Keratinocyte (primary cell): ENCODE data around the gene GMEB2. TPM values are rescaled to one million over a fixed set of nuclear protein-coding genes. Genes with fewer than 3 reads are reported as not detected.

ENCODE experiments used
- DNase-seq: peaks from one replicate; pipeline ENCODE4 v3.0.0-alpha.2; 2011; ENCODE audit warnings: low read depth, missing footprints, low spot score
- FAIRE-seq: peaks from 2 replicates; lab custom pipeline; 2011; peaks lifted over from hg19 to GRCh38; lab: Jason Lieb, UNC
- H2AFZ ChIP-seq: 2 replicates; pipeline ENCODE4 v1.6.0; 2012; ENCODE audit warnings: low read length, control low read depth, inconsistent platforms; ENCODE audit not compliant: control insufficient read depth
- H3K27ac ChIP-seq: 2 replicates; pipeline ENCODE4 v1.5.1; 2011; ENCODE audit warnings: low read length; ENCODE audit not compliant: control insufficient read depth, insufficient read depth
- H3K27me3 ChIP-seq: 3 replicates; pipeline ENCODE4 v1.6.0; 2011; ENCODE audit warnings: low read length; ENCODE audit not compliant: control insufficient read depth, insufficient read depth; ENCODE audit errors: extremely low read depth
- H3K36me3 ChIP-seq, 2 experiments: 2 replicates in 1 of 2; 3 replicates in 1 of 2; pipeline ENCODE4 v1.5.1; 2011; ENCODE audit warnings: low read length in 2 of 2, mild to moderate bottlenecking in 1 of 2; ENCODE audit not compliant: control insufficient read depth in 2 of 2, insufficient read depth in 2 of 2; ENCODE audit errors: extremely low read depth in 1 of 2
- H3K4me1 ChIP-seq: 3 replicates; pipeline ENCODE4 v1.5.1; 2011; ENCODE audit warnings: low read length; ENCODE audit not compliant: control insufficient read depth, insufficient read depth; ENCODE audit errors: extremely low read depth
- H3K4me2 ChIP-seq: 3 replicates; pipeline ENCODE4 v1.6.0; 2011; ENCODE audit warnings: low read depth, low read length; ENCODE audit not compliant: control insufficient read depth, insufficient read depth; ENCODE audit errors: extremely low read depth
- H3K4me3 ChIP-seq, 3 experiments: fragments of 200-600 bp in 1 of 3; sonication (generic) in 1 of 3; 2 replicates in 2 of 3; 3 replicates in 1 of 3; pipeline ENCODE4 v1.5.1; 2011 to 2016; ENCODE audit warnings: low read length in 3 of 3, mild to moderate bottlenecking in 3 of 3, control low read depth in 2 of 3, inconsistent platforms in 1 of 3, low read depth in 1 of 3, mixed read lengths in 1 of 3, mixed run types in 1 of 3, moderate library complexity in 1 of 3; ENCODE audit not compliant: control insufficient read depth in 2 of 3, insufficient read depth in 2 of 3; ENCODE audit errors: extremely low read depth in 1 of 3
- H3K79me2 ChIP-seq: 2 replicates; pipeline ENCODE4 v1.6.0; 2012; ENCODE audit warnings: low read length; ENCODE audit not compliant: control insufficient read depth, insufficient read depth
- H3K9ac ChIP-seq: 3 replicates; pipeline ENCODE4 v1.6.0; 2011; ENCODE audit warnings: low read length; ENCODE audit not compliant: control insufficient read depth, insufficient read depth; ENCODE audit errors: extremely low read depth
- H3K9me1 ChIP-seq: 3 replicates; pipeline ENCODE4 v1.6.0; 2011; ENCODE audit warnings: low read length; ENCODE audit not compliant: control insufficient read depth, insufficient read depth; ENCODE audit errors: extremely low read depth
- H3K9me3 ChIP-seq: 2 replicates; pipeline ENCODE4 v1.5.1; 2012; ENCODE audit warnings: low read depth, low read length; ENCODE audit not compliant: control insufficient read depth
- H4K20me1 ChIP-seq: 3 replicates; pipeline ENCODE4 v1.6.0; 2011; ENCODE audit warnings: low read length; ENCODE audit not compliant: control insufficient read depth, insufficient read depth; ENCODE audit errors: extremely low read depth
- CTCF ChIP-seq, 3 experiments: IDR thresholded peaks in 1 of 3; conservative IDR thresholded peaks in 1 of 3; optimal IDR thresholded peaks in 1 of 3; 2 replicates in 2 of 3; 3 replicates in 1 of 3; pipeline versions ENCODE3 to v1.5.1; 2011; ENCODE audit warnings: low read length in 3 of 3, mild to moderate bottlenecking in 3 of 3, moderate library complexity in 2 of 3, control low read depth in 1 of 3, inconsistent platforms in 1 of 3; ENCODE audit not compliant: insufficient read depth in 2 of 3; ENCODE audit errors: extremely low read depth in 1 of 3
- EZH2 ChIP-seq: IDR thresholded peaks from one replicate; pipeline ENCODE4 v1.6.1; 2012; ENCODE audit warnings: inconsistent platforms, mild to moderate bottlenecking, low read length, moderate library complexity
- dilution Hi-C: fragments of 300-500 bp; cut with MboI; formaldehyde crosslinking; loops from one replicate; pipeline ENCODE4 v1.7.0; 2020; ENCODE audit warnings: low sequenced_read_pairs; ENCODE audit not compliant: extremely low pct_ligation_motif_present
- polyA plus RNA-seq, 5 experiments: library from polyadenylated mRNA; depleted of rRNA in 3 of 5; stranded (reverse) in 3 of 5; stranded (forward) in 1 of 5; unstranded in 1 of 5; fragments of >200 nt; gene quantifications; 1 replicate in 1 of 5; 2 replicates in 3 of 5; 3 replicates in 1 of 5; pipeline versions ENCODE4 v1.2.1 to v1.2.3, GENCODE V29; 2011 to 2012; ENCODE audit warnings: missing spikeins in 2 of 5, low read depth in 1 of 5, low replicate concordance in 1 of 5

Gene GMEB2
- polyA plus RNA-seq, 1 donor (not counting 4 experiments of a cell fraction or from before 2014, with no cell fraction given) = 5.1 TPM

- no peak overlapping the region for H3K9ac ChIP-seq
These were observed 72.3 kb downstream of the GMEB2 start for GRCh38 chr20:63554361-63555278.

GRCh38 chr20:63553933-63554290, 73.0 kb downstream of the GMEB2 start, which contains the start of gene FNDC11:
TSS of gene FNDC11 (plus strand) at chr20:63554159. CDS start at chr20:63555664, 1,505 bp downstream.
- H3K4me1 ChIP-seq = peaks cover 16% of the 10 kb centered on the region
- peak within 1 kb of the TSS; percentile 51 for H3K27ac ChIP-seq
- no peaks in the 10 kb centered on the region for H3K79me2 ChIP-seq
- H2AFZ ChIP-seq = peak within 1 kb of the TSS; percentile 76
- TF ChIP-seq CTCF (optimal IDR thresholded peaks at IDR 0.05 in 1 of 3, IDR thresholded peaks at IDR 0.05 in 1 of 3, conservative IDR thresholded peaks at IDR 0.05 in 1 of 3; ENCODE audit: extremely low read depth in 1 of 3, insufficient read depth in 2 of 3, low read length in 3 of 3) (no peak), EZH2 (no peak)
- H3K4me3 ChIP-seq = peak within 1 kb of the TSS; percentile 64 to 81 (median 71)
- no peak for DNase-seq
- H3K27me3 ChIP-seq = no peaks in the 10 kb centered on the region
- no peak for FAIRE-seq
- H3K9me1 ChIP-seq = no peaks in the 10 kb centered on the region
- H4K20me1 ChIP-seq = no peaks in the 10 kb centered on the region
- H3K9ac ChIP-seq = peak within 1 kb of the TSS; percentile 71
- H3K36me3 ChIP-seq = peaks cover 2 to 4% of the 10 kb centered on the region in 2 experiments
- H3K9me3 ChIP-seq = no peaks in the 10 kb centered on the region
- peak within 1 kb of the TSS; percentile 79 for H3K4me2 ChIP-seq
- dilution Hi-C loops = no loop called here

More at GRCh38 chr20:63554361-63555278, 72.3 kb downstream of the GMEB2 start:
- no peak overlapping the region for H2AFZ ChIP-seq
- no peaks in the 10 kb centered on the region for H3K9me3 ChIP-seq
- dilution Hi-C loops = no loop called here
- H4K20me1 ChIP-seq = no peaks in the 10 kb centered on the region
- peaks cover 2 to 6% of the 10 kb centered on the region in 2 experiments for H3K36me3 ChIP-seq
- no peaks in the 10 kb centered on the region for H3K27me3 ChIP-seq
- H3K4me1 ChIP-seq = peaks cover 16% of the 10 kb centered on the region
- no peaks in the 10 kb centered on the region for H3K79me2 ChIP-seq
- peak overlapping the region; percentile 64 to 81 (median 71) for H3K4me3 ChIP-seq
- TF ChIP-seq EZH2 (no peak), CTCF (optimal IDR thresholded peaks at IDR 0.05 in 1 of 3, IDR thresholded peaks at IDR 0.05 in 1 of 3, conservative IDR thresholded peaks at IDR 0.05 in 1 of 3; ENCODE audit: extremely low read depth in 1 of 3, insufficient read depth in 2 of 3, low read length in 3 of 3) (no peak)
- H3K27ac ChIP-seq = no peak overlapping the region
- DNase-seq (no peak), FAIRE-seq (no peak)
- peak overlapping the region; percentile 79 for H3K4me2 ChIP-seq
- H3K9me1 ChIP-seq = no peaks in the 10 kb centered on the region
